H9 (cell line): ENCODE results near the gene WEE2. TPM values are rescaled to one million over a fixed set of nuclear protein-coding genes. Genes with fewer than 3 reads are reported as not detected.

Experiments used
- DNase-seq: peaks from one replicate; pipeline ENCODE4 v3.0.0-alpha.2; 2017
- H2AFZ ChIP-seq: one replicate; pipeline ENCODE4 v1.6.1; 2013; ENCODE audit warnings: mild to moderate bottlenecking, low read length, control low read depth, moderate library complexity
- H2AK5ac ChIP-seq: 2 replicates; pipeline ENCODE4 v1.6.1; 2013; ENCODE audit warnings: low read length, control low read depth, mixed read lengths; ENCODE audit not compliant: insufficient read length
- H2BK120ac ChIP-seq: one replicate; pipeline ENCODE4 v1.6.1; 2013; ENCODE audit warnings: low read depth, mild to moderate bottlenecking, low read length, control low read depth, inconsistent platforms; ENCODE audit not compliant: poor library complexity, severe bottlenecking
- H2BK12ac ChIP-seq: 2 replicates; pipeline ENCODE4 v1.6.1; 2013; ENCODE audit warnings: low read length, control low read depth, mixed read lengths, low read depth; ENCODE audit not compliant: insufficient read length
- H2BK15ac ChIP-seq: 2 replicates; pipeline ENCODE4 v1.6.1; 2013; ENCODE audit warnings: low read depth, low read length, control low read depth
- H2BK20ac ChIP-seq: one replicate; pipeline ENCODE4 v1.6.1; 2013; ENCODE audit warnings: low read depth, mild to moderate bottlenecking, low read length, control low read depth, inconsistent platforms; ENCODE audit not compliant: poor library complexity, severe bottlenecking
- H2BK5ac ChIP-seq: 2 replicates; pipeline ENCODE4 v1.6.1; 2013; ENCODE audit warnings: low read length, control low read depth, mixed read lengths; ENCODE audit not compliant: insufficient read length
- H3K14ac ChIP-seq: 2 replicates; pipeline ENCODE4 v1.6.1; 2013; ENCODE audit warnings: low read length, control low read depth; ENCODE audit not compliant: insufficient read depth
- H3K18ac ChIP-seq: 2 replicates; pipeline ENCODE4 v1.6.1; 2013; ENCODE audit warnings: low read depth, mild to moderate bottlenecking, mixed read lengths, low read length, control low read depth; ENCODE audit not compliant: insufficient read length
- H3K23ac ChIP-seq: 2 replicates; pipeline ENCODE4 v1.6.1; 2013; ENCODE audit warnings: low read length, control low read depth, mixed read lengths, low read depth; ENCODE audit not compliant: insufficient read length
- H3K23me2 ChIP-seq: 2 replicates; pipeline ENCODE4 v1.6.1; 2013; ENCODE audit warnings: low read depth, mild to moderate bottlenecking, mixed read lengths, low read length, control low read depth; ENCODE audit not compliant: insufficient read length, poor library complexity, severe bottlenecking
- H3K27ac ChIP-seq: 2 replicates; pipeline ENCODE4 v1.5.1; 2013; ENCODE audit warnings: low read length, control low read depth, mixed read lengths, low read depth; ENCODE audit not compliant: insufficient read length
- H3K27me3 ChIP-seq: 2 replicates; pipeline ENCODE4 v1.6.1; 2013; ENCODE audit warnings: low read length, control low read depth, inconsistent platforms; ENCODE audit not compliant: insufficient read depth
- H3K4ac ChIP-seq: 2 replicates; pipeline ENCODE4 v1.6.1; 2013; ENCODE audit warnings: low read depth, mild to moderate bottlenecking, control low read depth, inconsistent platforms, low read length, moderate library complexity
- H3K4me1 ChIP-seq: 2 replicates; pipeline ENCODE4 v1.6.1; 2013; ENCODE audit warnings: low read length, control low read depth, inconsistent platforms; ENCODE audit not compliant: insufficient read depth
- H3K4me2 ChIP-seq: 2 replicates; pipeline ENCODE4 v1.6.1; 2013; ENCODE audit warnings: low read length, control low read depth, mixed read lengths; ENCODE audit not compliant: insufficient read length, insufficient read depth
- H3K56ac ChIP-seq: 2 replicates; pipeline ENCODE4 v1.6.1; 2013; ENCODE audit warnings: low read depth, mild to moderate bottlenecking, mixed read lengths, low read length, control low read depth; ENCODE audit not compliant: insufficient read length
- H3K79me1 ChIP-seq: 2 replicates; pipeline ENCODE4 v1.6.1; 2013; ENCODE audit warnings: low read depth, mild to moderate bottlenecking, moderate library complexity, low read length, control low read depth, inconsistent platforms; ENCODE audit not compliant: insufficient read depth, poor library complexity, severe bottlenecking
- H3K79me2 ChIP-seq: 2 replicates; pipeline ENCODE4 v1.6.1; 2013; ENCODE audit warnings: low read length, control low read depth, inconsistent platforms; ENCODE audit not compliant: insufficient read depth
- H3K9ac ChIP-seq: 2 replicates; pipeline ENCODE4 v1.6.1; 2013; ENCODE audit warnings: low read length, control low read depth, mixed read lengths; ENCODE audit not compliant: insufficient read length; ENCODE audit errors: extremely low read depth
- H3K9me3 ChIP-seq: one replicate; pipeline ENCODE4 v1.6.1; 2013; ENCODE audit warnings: low read depth, low read length, inconsistent platforms; ENCODE audit not compliant: control insufficient read depth
- H3T11ph ChIP-seq: one replicate; pipeline ENCODE4 v1.6.1; 2013; ENCODE audit warnings: mild to moderate bottlenecking, low read length, control low read depth, inconsistent platforms
- H4K20me1 ChIP-seq: one replicate; pipeline ENCODE4 v1.6.1; 2013; ENCODE audit not compliant: control insufficient read depth, insufficient read length, insufficient read depth
- H4K5ac ChIP-seq: 2 replicates; pipeline ENCODE4 v1.6.1; 2013; ENCODE audit warnings: low read depth, mild to moderate bottlenecking, mixed read lengths, low read length, control low read depth; ENCODE audit not compliant: insufficient read length
- H4K8ac ChIP-seq: replicated peaks from 2 replicates; pipeline ENCODE4 v1.6.1; 2013; ENCODE audit warnings: low read length, control low read depth, mixed read lengths, low read depth; ENCODE audit not compliant: insufficient read length
- H4K91ac ChIP-seq: 2 replicates; pipeline ENCODE4 v1.6.1; 2013; ENCODE audit warnings: low read depth, mild to moderate bottlenecking, moderate library complexity, mixed read lengths, low read length, control low read depth; ENCODE audit not compliant: insufficient read length
- H3K27ac Mint-ChIP-seq, 3 experiments: 2 replicates in 2 of 3; 3 replicates in 1 of 3; pipeline ENCODE4 v1.8.0; 2020 to 2021; ENCODE audit warnings: mixed read lengths in 3 of 3, mild to moderate bottlenecking in 1 of 3, moderate library complexity in 1 of 3
- H3K27me3 Mint-ChIP-seq: 2 replicates; pipeline ENCODE4 v1.8.0; 2021; ENCODE audit warnings: low read depth, mild to moderate bottlenecking, moderate library complexity, mixed read lengths
- H3K36me3 Mint-ChIP-seq, 3 experiments: 2 replicates in 2 of 3; 3 replicates in 1 of 3; pipeline ENCODE4 v1.8.0; 2020 to 2021; ENCODE audit warnings: low read depth in 3 of 3, mixed read lengths in 3 of 3; ENCODE audit not compliant: insufficient read depth in 1 of 3
- H3K4me1 Mint-ChIP-seq, 2 experiments: 2 replicates each; pipeline ENCODE4 v1.8.0; 2020; ENCODE audit warnings: mixed read lengths in 2 of 2
- H3K4me3 Mint-ChIP-seq, 2 experiments: 2 replicates in 1 of 2; 3 replicates in 1 of 2; pipeline ENCODE4 v1.8.0; 2020 to 2021; ENCODE audit warnings: mild to moderate bottlenecking in 2 of 2, mixed read lengths in 2 of 2, moderate library complexity in 1 of 2
- H3K9me3 Mint-ChIP-seq, 2 experiments: 2 replicates in 1 of 2; 3 replicates in 1 of 2; pipeline ENCODE4 v1.8.0; 2020; ENCODE audit warnings: mild to moderate bottlenecking in 2 of 2, mixed read lengths in 2 of 2, moderate library complexity in 1 of 2
- WGBS: extraction: QIAGEN DNeasy Blood & Tissue Kit; methylation state at CpG from one replicate; pipeline ENCODE4 v1.1.7; 2013; ENCODE audit warnings: missing lambda C conversion rate, low lambda C conversion rate, mixed read lengths; ENCODE audit not compliant: insufficient read length; ENCODE audit errors: extremely low coverage; 5-methylcytosine and 5-hydroxymethylcytosine counted together
- total RNA-seq: library from RNA; stranded (reverse); gene quantifications from 2 replicates; pipeline ENCODE4 v1.2.1, GENCODE V29; 2021
- TF ChIP-seq, protein P1 (sequence below): fragments of 200-600 bp; sonication (generic); conservative IDR thresholded peaks from 3 replicates; pipeline ENCODE4 v1.8.0; 2021; ENCODE audit warnings: antibody characterized with exemption, mild to moderate bottlenecking

WEE2 gene
- total RNA-seq, 1 experiment from 2014 or later, result not detected

- H3K4me3 Mint-ChIP-seq, result no peak overlapping the region
- H2AFZ ChIP-seq, result no peak overlapping the region
These were observed 4.0 kb upstream of the WEE2 start for GRCh38 chr7:141704112-141704511.

More at GRCh38 chr7:141704112-141704511, 4.0 kb upstream of the WEE2 start:
- H3K56ac ChIP-seq, result no peak overlapping the region
- peaks cover 5% of the 10 kb centered on the region for H3K23me2 ChIP-seq
- no peak overlapping the region for H3K4ac ChIP-seq
- H3K18ac ChIP-seq, result no peak overlapping the region
- no CpG with 5 or more reads among the region's 3 CpGs for WGBS
- peaks cover 2% of the 10 kb centered on the region; the same call in 1 of the 2 replicates for H3K27me3 ChIP-seq
- no peaks in the 10 kb centered on the region for H3K4me1 ChIP-seq
- H3K36me3 Mint-ChIP-seq, result no peaks in the 10 kb centered on the region
- H4K20me1 ChIP-seq, result no peaks in the 10 kb centered on the region
- H3K4me1 Mint-ChIP-seq, result peaks cover 42 to 43% of the 10 kb centered on the region in 2 experiments
- H3K27ac ChIP-seq, result no peak overlapping the region
- no peaks in the 10 kb centered on the region for H3K9me3 Mint-ChIP-seq
- H3K14ac ChIP-seq, result no peak overlapping the region
- no peak overlapping the region for H4K5ac ChIP-seq
- no peaks in the 10 kb centered on the region for H3K79me1 ChIP-seq
- H2BK120ac ChIP-seq, result no peak overlapping the region
- H4K91ac ChIP-seq, result no peak overlapping the region
- no peaks in the 10 kb centered on the region for H3K9me3 ChIP-seq
- peaks cover 23% of the 10 kb centered on the region for H3K27me3 Mint-ChIP-seq
- no peak overlapping the region for H3K9ac ChIP-seq
- H2BK5ac ChIP-seq, result no peak overlapping the region
- H2AK5ac ChIP-seq, result no peak overlapping the region
- TF ChIP-seq, protein P1, sequence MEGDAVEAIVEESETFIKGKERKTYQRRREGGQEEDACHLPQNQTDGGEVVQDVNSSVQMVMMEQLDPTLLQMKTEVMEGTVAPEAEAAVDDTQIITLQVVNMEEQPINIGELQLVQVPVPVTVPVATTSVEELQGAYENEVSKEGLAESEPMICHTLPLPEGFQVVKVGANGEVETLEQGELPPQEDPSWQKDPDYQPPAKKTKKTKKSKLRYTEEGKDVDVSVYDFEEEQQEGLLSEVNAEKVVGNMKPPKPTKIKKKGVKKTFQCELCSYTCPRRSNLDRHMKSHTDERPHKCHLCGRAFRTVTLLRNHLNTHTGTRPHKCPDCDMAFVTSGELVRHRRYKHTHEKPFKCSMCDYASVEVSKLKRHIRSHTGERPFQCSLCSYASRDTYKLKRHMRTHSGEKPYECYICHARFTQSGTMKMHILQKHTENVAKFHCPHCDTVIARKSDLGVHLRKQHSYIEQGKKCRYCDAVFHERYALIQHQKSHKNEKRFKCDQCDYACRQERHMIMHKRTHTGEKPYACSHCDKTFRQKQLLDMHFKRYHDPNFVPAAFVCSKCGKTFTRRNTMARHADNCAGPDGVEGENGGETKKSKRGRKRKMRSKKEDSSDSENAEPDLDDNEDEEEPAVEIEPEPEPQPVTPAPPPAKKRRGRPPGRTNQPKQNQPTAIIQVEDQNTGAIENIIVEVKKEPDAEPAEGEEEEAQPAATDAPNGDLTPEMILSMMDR, result no peak
- H3K23ac ChIP-seq, result no peak overlapping the region
- no peak for DNase-seq
- no peak overlapping the region for H3K4me2 ChIP-seq
- H3K79me2 ChIP-seq, result no peaks in the 10 kb centered on the region
- H2BK12ac ChIP-seq, result no peak overlapping the region
- no peak overlapping the region for H3T11ph ChIP-seq
- H2BK20ac ChIP-seq, result no peak overlapping the region
- H4K8ac ChIP-seq, result no peak overlapping the region
- H3K27ac Mint-ChIP-seq, result no peak overlapping the region
- no peak overlapping the region for H2BK15ac ChIP-seq
